Immature natural killer cell (primary cell): Measurements from ENCODE around the gene CALN1. TPM values are rescaled to one million over a fixed set of nuclear protein-coding genes. Genes with fewer than 3 reads are reported as not detected.

Experiments used
- DNase-seq, 3 donors: peaks; one replicate each; pipeline ENCODE4 v3.0.0; 2022; ENCODE audit warnings: mixed read lengths in 1 of 3
- H3K27ac Mint-ChIP-seq, 6 donors: one replicate each; pipeline ENCODE4 v1.8.0; 2020; ENCODE audit warnings: mixed read lengths in 6 of 6, mild to moderate bottlenecking in 5 of 6, inconsistent platforms in 4 of 6, moderate library complexity in 3 of 6
- H3K27me3 Mint-ChIP-seq, 3 donors: one replicate each; pipeline ENCODE4 v1.8.0; 2020 to 2021; ENCODE audit warnings: low read depth in 3 of 3, mild to moderate bottlenecking in 3 of 3, mixed read lengths in 3 of 3, moderate library complexity in 3 of 3, inconsistent platforms in 1 of 3
- H3K36me3 Mint-ChIP-seq, 3 donors: one replicate each; pipeline ENCODE4 v1.8.0; 2020; ENCODE audit warnings: mixed read lengths in 3 of 3, inconsistent platforms in 2 of 3, mild to moderate bottlenecking in 2 of 3
- H3K4me1 Mint-ChIP-seq, 2 donors: one replicate each; pipeline ENCODE4 v1.8.0; 2020; ENCODE audit warnings: inconsistent platforms in 2 of 2, mild to moderate bottlenecking in 2 of 2, mixed read lengths in 2 of 2, moderate library complexity in 1 of 2
- H3K4me3 Mint-ChIP-seq, 5 donors: one replicate each; pipeline ENCODE4 v1.8.0; 2020; ENCODE audit warnings: mild to moderate bottlenecking in 5 of 5, mixed read lengths in 5 of 5, inconsistent platforms in 3 of 5, moderate library complexity in 3 of 5
- H3K9me3 Mint-ChIP-seq, 6 donors: one replicate each; pipeline ENCODE4 v1.8.0; 2020; ENCODE audit warnings: mild to moderate bottlenecking in 6 of 6, mixed read lengths in 6 of 6, inconsistent platforms in 4 of 6, moderate library complexity in 3 of 6
- polyA plus RNA-seq, 3 donors: library from polyadenylated mRNA; unstranded; fragments of 300-500 nt; fragmentation: Illumina TruSeq; gene quantifications; one replicate each; pipeline ENCODE4 v1.2.3, GENCODE V29; 2021

Gene CALN1
- polyA plus RNA-seq, 3 donors from 2014 or later = not detected

GRCh38 chr7:72156671-72157070 lies 255.5 kb downstream of the CALN1 start:
- H3K4me3 Mint-ChIP-seq = no peak overlapping the region
- H3K4me1 Mint-ChIP-seq = no peaks in the 10 kb centered on the region
- peaks cover 0 to 10% (median 0%) of the 10 kb centered on the region in 6 donors for H3K9me3 Mint-ChIP-seq
- H3K36me3 Mint-ChIP-seq = no peaks in the 10 kb centered on the region
- H3K27me3 Mint-ChIP-seq = no peaks in the 10 kb centered on the region
- no peak for DNase-seq
- no peak overlapping the region for H3K27ac Mint-ChIP-seq

- Mint-ChIP-seq H3K4me1 (no peaks in the 10 kb centered on the region), H3K36me3 (no peaks in the 10 kb centered on the region), H3K9me3 (peaks cover 0 to 10% (median under 1%) of the 10 kb centered on the region in 6 donors), H3K27ac (no peak overlapping the region), H3K4me3 (no peak overlapping the region), H3K27me3 (no peaks in the 10 kb centered on the region)
- DNase-seq = no peak
Observed at GRCh38 chr7:72153132-72153512, 259.0 kb downstream of the CALN1 start.

DNA sequence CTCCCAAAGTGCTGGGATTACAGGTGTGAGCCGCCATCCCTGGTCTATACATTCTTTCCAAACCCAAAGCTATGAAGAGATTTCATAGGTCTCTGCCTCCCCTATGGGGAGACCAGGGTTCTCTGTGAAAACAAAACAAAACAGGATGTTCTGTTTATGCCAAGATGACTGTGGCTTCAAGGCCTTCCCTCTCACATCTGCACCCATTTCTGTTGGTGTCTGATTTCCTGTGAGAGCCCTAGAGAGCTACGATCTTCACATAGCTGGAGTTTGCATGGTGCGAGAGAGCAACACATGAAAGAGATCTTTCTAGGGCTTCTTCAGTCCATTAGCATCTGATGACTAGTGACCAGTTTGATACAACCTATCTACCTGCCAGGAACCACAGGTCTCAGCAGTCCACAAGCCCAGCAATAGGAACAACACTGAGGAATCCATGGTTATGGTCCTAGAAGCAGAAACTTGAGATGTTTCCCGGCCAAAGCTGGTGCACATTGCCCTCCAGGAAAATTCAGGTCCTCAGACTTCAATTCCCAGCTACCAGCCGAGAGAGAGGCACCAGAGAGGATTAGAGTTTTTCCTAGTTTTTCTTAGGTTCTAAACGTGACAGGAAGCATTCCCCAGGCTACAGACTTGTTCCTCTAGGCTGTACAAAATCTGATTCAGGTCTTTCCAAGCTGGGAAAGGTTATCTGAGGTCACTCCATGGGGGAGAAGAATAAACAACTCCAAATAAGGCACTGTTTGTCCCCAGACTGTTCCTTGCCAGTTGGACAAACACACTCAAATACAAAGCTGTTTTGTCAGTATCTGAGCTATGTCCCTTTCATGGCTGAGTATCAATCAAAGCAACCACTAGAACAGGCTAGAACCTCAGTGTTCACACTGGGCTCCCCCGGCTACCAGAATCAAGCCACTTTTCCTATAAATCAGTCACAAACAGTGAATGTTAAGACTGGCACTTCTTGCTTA lies 259.7 kb downstream of the CALN1 start:
- Mint-ChIP-seq H3K9me3 (peaks cover 0 to 5% (median under 1%) of the 10 kb centered on the region in 6 donors), H3K27me3 (no peaks in the 10 kb centered on the region), H3K4me3 (no peak overlapping the region), H3K27ac (no peak overlapping the region), H3K4me1 (no peaks in the 10 kb centered on the region), H3K36me3 (no peaks in the 10 kb centered on the region)
- DNase-seq = no peak

- H3K4me1 Mint-ChIP-seq = no peaks in the 10 kb centered on the region
- H3K4me3 Mint-ChIP-seq = no peak overlapping the region
- no peak overlapping the region for H3K27ac Mint-ChIP-seq
- H3K27me3 Mint-ChIP-seq = peaks cover 0 to 1% (median 0%) of the 10 kb centered on the region in 3 donors
- no peaks in the 10 kb centered on the region for H3K36me3 Mint-ChIP-seq
- peaks cover 4 to 19% (median 14%) of the 10 kb centered on the region in 6 donors for H3K9me3 Mint-ChIP-seq
- no peak for DNase-seq
Observed at GRCh38 chr7:72140566-72140965, 271.6 kb downstream of the CALN1 start.

GRCh38 chr7:72127136-72127535 lies 285.0 kb downstream of the CALN1 start:
- peaks cover 0 to 17% (median 5%) of the 10 kb centered on the region in 6 donors for H3K9me3 Mint-ChIP-seq
- H3K4me3 Mint-ChIP-seq = no peak overlapping the region
- no peaks in the 10 kb centered on the region for H3K4me1 Mint-ChIP-seq
- H3K27me3 Mint-ChIP-seq = peaks cover 0 to 4% (median 3%) of the 10 kb centered on the region in 3 donors
- no peak for DNase-seq
- H3K36me3 Mint-ChIP-seq = no peaks in the 10 kb centered on the region
- no peak overlapping the region for H3K27ac Mint-ChIP-seq

GRCh38 chr7:72123913-72124312 lies 288.2 kb downstream of the CALN1 start:
- no peak for DNase-seq
- Mint-ChIP-seq H3K27ac (no peak overlapping the region), H3K4me1 (no peaks in the 10 kb centered on the region), H3K27me3 (peaks cover 0 to 4% (median 0%) of the 10 kb centered on the region in 3 donors), H3K9me3 (peaks cover 0 to 5% (median 3%) of the 10 kb centered on the region in 6 donors), H3K4me3 (no peak overlapping the region), H3K36me3 (no peaks in the 10 kb centered on the region)

- peaks cover 0 to 7% (median under 1%) of the 10 kb centered on the region in 6 donors for H3K9me3 Mint-ChIP-seq
- DNase-seq = no peak
- no peaks in the 10 kb centered on the region for H3K36me3 Mint-ChIP-seq
- H3K4me1 Mint-ChIP-seq = no peaks in the 10 kb centered on the region
- H3K27ac Mint-ChIP-seq = no peak overlapping the region
- no peak overlapping the region for H3K4me3 Mint-ChIP-seq
- peaks cover 0 to 2% (median 0%) of the 10 kb centered on the region in 3 donors for H3K27me3 Mint-ChIP-seq
Observed at GRCh38 chr7:72118366-72118765, 293.8 kb downstream of the CALN1 start.

- H3K9me3 Mint-ChIP-seq = peaks cover 0 to 14% (median 3%) of the 10 kb centered on the region in 6 donors
- H3K27ac Mint-ChIP-seq = no peak overlapping the region
- H3K4me3 Mint-ChIP-seq = no peak overlapping the region
Observed at GRCh38 chr7:72114129-72114528, 298.0 kb downstream of the CALN1 start.

DNA sequence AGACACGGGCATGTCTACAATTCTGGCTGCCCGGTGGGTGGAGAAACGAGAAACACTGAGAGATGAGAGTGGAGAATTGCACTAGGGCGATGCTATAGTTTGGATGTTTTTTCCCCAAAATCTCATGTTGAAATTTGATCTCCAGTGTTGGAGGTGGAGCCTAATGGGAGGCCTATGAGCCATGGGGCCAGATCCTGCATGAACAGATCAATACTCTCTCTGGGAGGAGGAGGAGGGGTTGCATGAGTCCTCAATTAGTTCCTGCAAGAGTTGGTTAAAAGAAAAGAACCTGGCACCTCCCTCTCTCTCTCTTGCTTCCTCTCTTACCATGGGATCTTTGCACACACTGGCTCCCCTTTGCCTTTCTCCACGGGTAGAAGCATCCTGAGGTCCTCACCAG lies 299.1 kb downstream of the CALN1 start:
- no peak for DNase-seq
- Mint-ChIP-seq H3K27me3 (peaks cover 0 to 2% (median 1%) of the 10 kb centered on the region in 3 donors), H3K36me3 (no peaks in the 10 kb centered on the region)

More at GRCh38 chr7:72114129-72114528, 298.0 kb downstream of the CALN1 start:
- Mint-ChIP-seq H3K4me1 (no peaks in the 10 kb centered on the region), H3K36me3 (no peaks in the 10 kb centered on the region), H3K27me3 (peaks cover 0 to 2% (median 1%) of the 10 kb centered on the region in 3 donors)
- no peak for DNase-seq

GRCh38 chr7:72112530-72112929 lies 299.6 kb downstream of the CALN1 start:
- H3K27ac Mint-ChIP-seq = no peak overlapping the region
- no peaks in the 10 kb centered on the region for H3K4me1 Mint-ChIP-seq
- H3K36me3 Mint-ChIP-seq = no peaks in the 10 kb centered on the region
- H3K9me3 Mint-ChIP-seq = peaks cover 5 to 22% (median 7%) of the 10 kb centered on the region in 6 donors
- peaks cover 0 to 2% (median 1%) of the 10 kb centered on the region in 3 donors for H3K27me3 Mint-ChIP-seq
- no peak for DNase-seq
- H3K4me3 Mint-ChIP-seq = no peak overlapping the region

More for the DNA sequence above, 299.1 kb downstream of the CALN1 start:
- Mint-ChIP-seq H3K4me1 (no peaks in the 10 kb centered on the region), H3K9me3 (peaks cover 5 to 19% (median 6%) of the 10 kb centered on the region in 6 donors), H3K27ac (no peak overlapping the region), H3K4me3 (no peak overlapping the region)

GRCh38 chr7:72111086-72111485 lies 301.1 kb downstream of the CALN1 start:
- Mint-ChIP-seq H3K9me3 (peaks cover 5 to 16% (median 10%) of the 10 kb centered on the region in 6 donors), H3K36me3 (no peaks in the 10 kb centered on the region), H3K27me3 (peaks cover 0 to 2% (median 1%) of the 10 kb centered on the region in 3 donors), H3K4me3 (no peak overlapping the region), H3K4me1 (no peaks in the 10 kb centered on the region), H3K27ac (no peak overlapping the region)
- no peak for DNase-seq

DNA sequence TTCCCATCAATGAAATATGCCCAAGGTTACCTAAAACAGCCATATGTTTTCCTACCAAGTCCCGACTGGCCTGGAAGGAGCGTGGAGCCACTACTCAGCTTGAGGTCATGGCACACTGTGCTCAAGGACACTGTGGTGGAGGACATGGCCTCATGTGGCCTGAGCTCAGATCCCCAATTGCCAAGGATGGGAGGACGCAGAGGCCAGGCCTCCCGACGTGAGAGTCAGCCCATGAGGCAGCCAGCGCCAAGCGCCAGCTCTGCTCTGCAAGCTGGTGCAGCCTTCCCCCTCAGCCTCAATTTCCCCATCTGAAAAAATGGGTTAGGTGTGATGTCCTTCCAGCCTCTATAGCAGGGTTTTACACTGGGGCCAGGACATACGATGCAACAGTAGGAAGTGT lies 302.6 kb downstream of the CALN1 start:
- Mint-ChIP-seq H3K27me3 (peaks cover 0 to 2% (median 1%) of the 10 kb centered on the region in 3 donors), H3K4me3 (no peak overlapping the region), H3K9me3 (peaks cover 6 to 16% (median 13%) of the 10 kb centered on the region in 6 donors), H3K4me1 (no peaks in the 10 kb centered on the region), H3K27ac (no peak overlapping the region), H3K36me3 (no peaks in the 10 kb centered on the region)
- DNase-seq = no peak

- DNase-seq = no peak
- Mint-ChIP-seq H3K27ac (no peak overlapping the region), H3K9me3 (peaks cover 8 to 16% (median 13%) of the 10 kb centered on the region in 6 donors), H3K27me3 (peaks cover 0 to 5% (median 3%) of the 10 kb centered on the region in 3 donors), H3K36me3 (no peaks in the 10 kb centered on the region), H3K4me3 (no peak overlapping the region), H3K4me1 (no peaks in the 10 kb centered on the region)
Observed at GRCh38 chr7:72106405-72106804, 305.7 kb downstream of the CALN1 start.

GRCh38 chr7:72101444-72101843 lies 310.7 kb downstream of the CALN1 start:
- Mint-ChIP-seq H3K4me1 (no peaks in the 10 kb centered on the region), H3K27me3 (peaks cover 0 to 3% (median 3%) of the 10 kb centered on the region in 3 donors), H3K4me3 (no peak overlapping the region), H3K27ac (no peak overlapping the region), H3K36me3 (no peaks in the 10 kb centered on the region), H3K9me3 (peaks cover 0 to 8% (median 5%) of the 10 kb centered on the region in 6 donors)
- no peak for DNase-seq
